NCI-H748 (cell line): ENCODE results near the gene KPNA4.
"Not testable (repeated sequence)": the region's sequence is repeated elsewhere in the genome, so short reads cannot be mapped to it uniquely, and the experiment has no call there.

Experiments used
- DNase-seq: peaks from one replicate; lab custom pipeline; 2025; ENCODE audit not compliant: unreplicated experiment; lab: John Stamatoyannopoulos, UW

Gene KPNA4

GRCh38 chr3:160573955-160574525 is 8.7 kb upstream of the KPNA4 start:
- DNase-seq = not testable (repeated sequence)

- no peak for DNase-seq
Observed at GRCh38 chr3:160569894-160570652, 4.7 kb upstream of the KPNA4 start.

- DNase-seq = no peak
Observed at GRCh38 chr3:160568989-160569388, 3.6 kb upstream of the KPNA4 start.

- DNase-seq = no peak
Observed at GRCh38 chr3:160567774-160568173, 2.4 kb upstream of the KPNA4 start.

- no peak for DNase-seq
Observed at GRCh38 chr3:160566499-160566898, 1.1 kb upstream of the KPNA4 start.

GRCh38 chr3:160564949-160565441 is 376 bp downstream of the KPNA4 start:
- DNase-seq = peak; percentile 59

- peak; percentile 38 for DNase-seq
Observed at GRCh38 chr3:160564258-160564911, 986 bp downstream of the KPNA4 start.

GRCh38 chr3:160562952-160563351 is 2.4 kb downstream of the KPNA4 start:
- no peak for DNase-seq

GRCh38 chr3:160557571-160557970 is 7.8 kb downstream of the KPNA4 start:
- DNase-seq = no peak

- DNase-seq = no peak
Observed at GRCh38 chr3:160556141-160556540, 9.2 kb downstream of the KPNA4 start.

- DNase-seq = no peak
Observed at GRCh38 chr3:160554980-160555379, 10.4 kb downstream of the KPNA4 start.

GRCh38 chr3:160553827-160554226 is 11.5 kb downstream of the KPNA4 start:
- DNase-seq = no peak

- no peak for DNase-seq
Observed at GRCh38 chr3:160546727-160547126, 18.6 kb downstream of the KPNA4 start.

GRCh38 chr3:160545504-160545871 is 19.9 kb downstream of the KPNA4 start:
- DNase-seq = no peak

- no peak for DNase-seq
Observed at GRCh38 chr3:160544844-160545503, 20.4 kb downstream of the KPNA4 start.

- no peak for DNase-seq
Observed at GRCh38 chr3:160540551-160540950, 24.8 kb downstream of the KPNA4 start.

GRCh38 chr3:160538895-160539294 is 26.5 kb downstream of the KPNA4 start:
- DNase-seq = no peak

GRCh38 chr3:160537729-160538128 is 27.6 kb downstream of the KPNA4 start:
- DNase-seq = no peak

GRCh38 chr3:160532371-160532770 is 33.0 kb downstream of the KPNA4 start:
- no peak for DNase-seq

- DNase-seq = no peak
Observed at GRCh38 chr3:160531311-160531710, 34.1 kb downstream of the KPNA4 start.

GRCh38 chr3:160516391-160516790 is 49.0 kb downstream of the KPNA4 start:
- DNase-seq = not testable (repeated sequence)

- no peak for DNase-seq
Observed at GRCh38 chr3:160501325-160501724, 64.0 kb downstream of the KPNA4 start.
